ENCODE data around the gene ZMAT5.

The ZMAT5 gene

GRCh38 chr22:29811377-29811776 is 44.6 kb upstream of the ZMAT5 start:
- peak; percentile 14 for DNase-seq (ENCODE audit: low read depth)
- TF ChIP-seq CTCF (conservative IDR thresholded peaks at IDR 0.05; ENCODE audit: low read depth, low read length), result no peak
- no peak overlapping the region for H3K4me3 ChIP-seq (ENCODE audit: low read depth, low read length)

GRCh38 chr22:29810216-29810615 is 43.4 kb upstream of the ZMAT5 start:
- no peak for TF ChIP-seq CTCF (conservative IDR thresholded peaks at IDR 0.05; ENCODE audit: low read depth, low read length)
- no peak overlapping the region for H3K4me3 ChIP-seq (ENCODE audit: low read depth, low read length)
- DNase-seq (ENCODE audit: low read depth), result no peak

GRCh38 chr22:29806196-29806595 is 39.4 kb upstream of the ZMAT5 start:
- no peak for DNase-seq (ENCODE audit: low read depth)
- no peak overlapping the region for H3K4me3 ChIP-seq (ENCODE audit: low read depth, low read length)
- no peak for TF ChIP-seq CTCF (conservative IDR thresholded peaks at IDR 0.05; ENCODE audit: low read depth, low read length)

- no peak for DNase-seq (ENCODE audit: low read depth)
These were observed 38.2 kb upstream of the ZMAT5 start for GRCh38 chr22:29804985-29805384.

GRCh38 chr22:29803190-29803589 is 36.4 kb upstream of the ZMAT5 start:
- H3K4me3 ChIP-seq (ENCODE audit: low read depth, low read length), result no peak overlapping the region
- DNase-seq (ENCODE audit: low read depth), result no peak
- no peak for TF ChIP-seq CTCF (conservative IDR thresholded peaks at IDR 0.05; ENCODE audit: low read depth, low read length)

More at GRCh38 chr22:29804985-29805384, 38.2 kb upstream of the ZMAT5 start:
- TF ChIP-seq CTCF (conservative IDR thresholded peaks at IDR 0.05; ENCODE audit: low read depth, low read length), result no peak
- H3K4me3 ChIP-seq (ENCODE audit: low read depth, low read length), result no peak overlapping the region

- no peak overlapping the region for H3K4me3 ChIP-seq (ENCODE audit: low read depth, low read length)
- TF ChIP-seq CTCF (conservative IDR thresholded peaks at IDR 0.05; ENCODE audit: low read depth, low read length), result no peak
- no peak for DNase-seq (ENCODE audit: low read depth)
These were observed 35.0 kb upstream of the ZMAT5 start for GRCh38 chr22:29801796-29802195.

GRCh38 chr22:29801153-29801552 is 34.3 kb upstream of the ZMAT5 start:
- no peak for DNase-seq (ENCODE audit: low read depth)
- TF ChIP-seq CTCF (conservative IDR thresholded peaks at IDR 0.05; ENCODE audit: low read depth, low read length), result no peak

More at GRCh38 chr22:29801153-29801552, 34.3 kb upstream of the ZMAT5 start:
- no peak overlapping the region for H3K4me3 ChIP-seq (ENCODE audit: low read depth, low read length)
